ENCODE measurements around the gene ISM2.

Gene ISM2

GRCh38 chr14:77507762-77508161, 9.1 kb upstream of the ISM2 start:
- no peak for DNase-seq (ENCODE audit: low read depth)

GRCh38 chr14:77505031-77505430, 6.4 kb upstream of the ISM2 start:
- DNase-seq (ENCODE audit: low read depth), result no peak

- no peak for DNase-seq (ENCODE audit: low read depth)
Measured at GRCh38 chr14:77503138-77503537, 4.5 kb upstream of the ISM2 start.

GRCh38 chr14:77502109-77502782, 3.6 kb upstream of the ISM2 start:
- DNase-seq (ENCODE audit: low read depth), result no peak

- DNase-seq (ENCODE audit: low read depth), result peak; percentile 11
Measured at GRCh38 chr14:77498984-77499527, 440 bp upstream of the ISM2 start.

- no peak for DNase-seq (ENCODE audit: low read depth)
Measured at GRCh38 chr14:77495334-77495733, 3.3 kb downstream of the ISM2 start.

- DNase-seq (ENCODE audit: low read depth), result no peak
Measured at GRCh38 chr14:77491056-77491455, 7.6 kb downstream of the ISM2 start.

GRCh38 chr14:77490347-77490986, 8.1 kb downstream of the ISM2 start:
- DNase-seq (ENCODE audit: low read depth), result no peak

- DNase-seq (ENCODE audit: low read depth), result no peak
Measured at GRCh38 chr14:77489041-77489440, 9.6 kb downstream of the ISM2 start.

GRCh38 chr14:77488558-77488957, 10.1 kb downstream of the ISM2 start:
- DNase-seq (ENCODE audit: low read depth), result no peak

GRCh38 chr14:77485901-77486678, 12.5 kb downstream of the ISM2 start:
- peak; percentile 75 for DNase-seq (ENCODE audit: low read depth)

GRCh38 chr14:77485256-77485655, 13.4 kb downstream of the ISM2 start:
- peak; percentile 22 for DNase-seq (ENCODE audit: low read depth)

- DNase-seq (ENCODE audit: low read depth), result no peak
Measured at GRCh38 chr14:77482422-77482821, 16.2 kb downstream of the ISM2 start.

- DNase-seq (ENCODE audit: low read depth), result no peak
Measured at GRCh38 chr14:77478796-77479195, 19.8 kb downstream of the ISM2 start.

GRCh38 chr14:77478029-77478428, 20.6 kb downstream of the ISM2 start:
- no peak for DNase-seq (ENCODE audit: low read depth)

- no peak for DNase-seq (ENCODE audit: low read depth)
Measured at GRCh38 chr14:77475432-77476115, 23.0 kb downstream of the ISM2 start.

- no peak for DNase-seq (ENCODE audit: low read depth)
Measured at GRCh38 chr14:77474479-77475177, 24.0 kb downstream of the ISM2 start.

- DNase-seq (ENCODE audit: low read depth), result no peak
Measured at GRCh38 chr14:77473921-77474320, 24.7 kb downstream of the ISM2 start.

- DNase-seq (ENCODE audit: low read depth), result no peak
Measured at GRCh38 chr14:77470224-77470870, 28.3 kb downstream of the ISM2 start.

- DNase-seq (ENCODE audit: low read depth), result no peak
Measured at GRCh38 chr14:77469539-77469938, 29.1 kb downstream of the ISM2 start.

GRCh38 chr14:77469067-77469505, 29.5 kb downstream of the ISM2 start:
- no peak for DNase-seq (ENCODE audit: low read depth)
